HepG2 (cell line): ENCODE data around the gene CDCA4.

Source experiments
- JUNB ChIP-seq: sonication (generic); formaldehyde crosslinking; IDR thresholded peaks from 2 replicates; pipeline ENCODE4 v1.8.0; 2022; ENCODE audit warnings: missing genetic modification reagents, mild to moderate bottlenecking, borderline replicate concordance
- MAFF ChIP-seq: IDR thresholded peaks from 2 replicates; pipeline ENCODE4 v1.6.1; 2011; ENCODE audit warnings: low read depth, low read length, improper control_type of control experiment
- PLRG1 ChIP-seq: fragments of 450-650 bp; conservative IDR thresholded peaks from 2 replicates; pipeline ENCODE4 v1.6.1; 2016
- RAD21 ChIP-seq: fragments of 450-650 bp; formaldehyde crosslinking; IDR thresholded peaks from 2 replicates; pipeline ENCODE4 v1.5.0; 2020; ENCODE audit warnings: mild to moderate bottlenecking
- ZBTB7A ChIP-seq: sonication (generic); formaldehyde crosslinking; IDR thresholded peaks from 2 replicates; pipeline ENCODE4 v1.8.0; 2022; ENCODE audit warnings: mild to moderate bottlenecking, missing genetic modification reagents
- TF ChIP-seq, protein P1 (sequence below): conservative IDR thresholded peaks from 2 replicates; pipeline ENCODE4 v1.6.1; 2018; ENCODE audit warnings: missing genetic modification reagents

DNA sequence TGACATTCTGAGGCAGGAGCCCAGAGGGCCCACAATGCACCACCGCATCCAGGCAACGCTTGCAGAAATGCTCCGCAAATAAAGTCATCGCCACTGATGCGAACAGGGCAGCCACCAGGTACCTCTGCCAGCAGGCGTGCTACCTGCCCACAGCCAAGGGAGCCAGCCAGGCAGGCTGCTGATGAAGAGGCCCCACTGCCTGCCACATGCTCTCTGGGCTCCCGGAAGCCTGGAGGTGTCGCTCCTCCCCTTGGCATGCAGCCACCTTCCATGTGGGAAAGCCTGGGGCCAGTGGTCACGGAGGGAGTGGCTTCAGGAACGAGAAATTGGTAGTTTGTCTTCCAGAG lies 29.6 kb upstream of the CDCA4 start:
- no peak for TF ChIP-seq MAFF
- no peak for TF ChIP-seq PLRG1
- no peak for TF ChIP-seq JUNB (CRISPR knock-in tag)
- no peak for TF ChIP-seq ZBTB7A (CRISPR knock-in tag)
- no peak for TF ChIP-seq RAD21 (CRISPR knock-in tag)
- TF ChIP-seq, protein P1, sequence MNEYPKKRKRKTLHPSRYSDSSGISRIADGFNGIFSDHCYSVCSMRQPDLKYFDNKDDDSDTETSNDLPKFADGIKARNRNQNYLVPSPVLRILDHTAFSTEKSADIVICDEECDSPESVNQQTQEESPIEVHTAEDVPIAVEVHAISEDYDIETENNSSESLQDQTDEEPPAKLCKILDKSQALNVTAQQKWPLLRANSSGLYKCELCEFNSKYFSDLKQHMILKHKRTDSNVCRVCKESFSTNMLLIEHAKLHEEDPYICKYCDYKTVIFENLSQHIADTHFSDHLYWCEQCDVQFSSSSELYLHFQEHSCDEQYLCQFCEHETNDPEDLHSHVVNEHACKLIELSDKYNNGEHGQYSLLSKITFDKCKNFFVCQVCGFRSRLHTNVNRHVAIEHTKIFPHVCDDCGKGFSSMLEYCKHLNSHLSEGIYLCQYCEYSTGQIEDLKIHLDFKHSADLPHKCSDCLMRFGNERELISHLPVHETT (CRISPR knock-in tag), result no peak
